ENCODE measurements around the gene MIGA1. TPM values are rescaled to one million over a fixed set of nuclear protein-coding genes. Genes with fewer than 3 reads are reported as not detected.

The MIGA1 gene
- total RNA-seq, 1 donor from 2014 or later, result 9.7 TPM

GRCh38 chr1:77833521-77834100 lies 54.2 kb downstream of the MIGA1 start:
- DNase-seq (ENCODE audit: low read depth), result no peak
- FAIRE-seq, result no peak
- H3K4me3 ChIP-seq (ENCODE audit: low read depth, low read length), result no peak overlapping the region
- no peaks in the 10 kb centered on the region for H3K36me3 ChIP-seq (ENCODE audit: control insufficient read depth, insufficient read depth, low read length)
- no peak for TF ChIP-seq CTCF (IDR thresholded peaks at IDR 0.05; ENCODE audit: insufficient read depth, low read length, severe bottlenecking)
- no peaks in the 10 kb centered on the region for H3K27me3 ChIP-seq (ENCODE audit: control insufficient read depth, insufficient read depth, low read length)

GRCh38 chr1:77834771-77835334 lies 55.4 kb downstream of the MIGA1 start:
- H3K4me3 ChIP-seq (ENCODE audit: low read depth, low read length), result no peak overlapping the region
- DNase-seq (ENCODE audit: low read depth) (no peak), FAIRE-seq (no peak)

GRCh38 chr1:77841574-77841973 lies 62.1 kb downstream of the MIGA1 start:
- no peak for TF ChIP-seq CTCF (IDR thresholded peaks at IDR 0.05; ENCODE audit: insufficient read depth, low read length, severe bottlenecking)
- no peaks in the 10 kb centered on the region for H3K27me3 ChIP-seq (ENCODE audit: control insufficient read depth, insufficient read depth, low read length)
- H3K4me3 ChIP-seq (ENCODE audit: low read depth, low read length), result no peak overlapping the region
- FAIRE-seq (no peak), DNase-seq (ENCODE audit: low read depth) (no peak)
- H3K36me3 ChIP-seq (ENCODE audit: control insufficient read depth, insufficient read depth, low read length), result no peaks in the 10 kb centered on the region

More at GRCh38 chr1:77834771-77835334, 55.4 kb downstream of the MIGA1 start:
- H3K27me3 ChIP-seq (ENCODE audit: control insufficient read depth, insufficient read depth, low read length), result no peaks in the 10 kb centered on the region
- TF ChIP-seq CTCF (IDR thresholded peaks at IDR 0.05; ENCODE audit: insufficient read depth, low read length, severe bottlenecking), result no peak
- no peaks in the 10 kb centered on the region for H3K36me3 ChIP-seq (ENCODE audit: control insufficient read depth, insufficient read depth, low read length)

- no peaks in the 10 kb centered on the region for H3K27me3 ChIP-seq (ENCODE audit: control insufficient read depth, insufficient read depth, low read length)
- H3K4me3 ChIP-seq (ENCODE audit: low read depth, low read length), result no peak overlapping the region
- no peak for DNase-seq (ENCODE audit: low read depth)
- H3K36me3 ChIP-seq (ENCODE audit: control insufficient read depth, insufficient read depth, low read length), result no peaks in the 10 kb centered on the region
- no peak for TF ChIP-seq CTCF (IDR thresholded peaks at IDR 0.05; ENCODE audit: insufficient read depth, low read length, severe bottlenecking)
- FAIRE-seq, result no peak
These were observed 66.5 kb downstream of the MIGA1 start for GRCh38 chr1:77845951-77846350.

GRCh38 chr1:77846966-77847365 lies 67.5 kb downstream of the MIGA1 start:
- FAIRE-seq, result no peak
- DNase-seq (ENCODE audit: low read depth), result no peak
- H3K4me3 ChIP-seq (ENCODE audit: low read depth, low read length), result no peak overlapping the region
- no peak for TF ChIP-seq CTCF (IDR thresholded peaks at IDR 0.05; ENCODE audit: insufficient read depth, low read length, severe bottlenecking)
- no peaks in the 10 kb centered on the region for H3K27me3 ChIP-seq (ENCODE audit: control insufficient read depth, insufficient read depth, low read length)
- H3K36me3 ChIP-seq (ENCODE audit: control insufficient read depth, insufficient read depth, low read length), result no peaks in the 10 kb centered on the region

- Histone ChIP-seq H3K4me3 (ENCODE audit: low read depth, low read length) (no peak overlapping the region), H3K36me3 (ENCODE audit: control insufficient read depth, insufficient read depth, low read length) (no peaks in the 10 kb centered on the region), H3K27me3 (ENCODE audit: control insufficient read depth, insufficient read depth, low read length) (no peaks in the 10 kb centered on the region)
- DNase-seq (ENCODE audit: low read depth) (no peak), FAIRE-seq (no peak)
- TF ChIP-seq CTCF (IDR thresholded peaks at IDR 0.05; ENCODE audit: insufficient read depth, low read length, severe bottlenecking), result no peak
These were observed 68.2 kb downstream of the MIGA1 start for GRCh38 chr1:77847621-77848080.
